NCI-H187 treated with DMSO at 0.1 percent for 48 hours (cell line): ENCODE data around the gene TGIF1.
"Not testable (repeated sequence)": the region's sequence is repeated elsewhere in the genome, so short reads cannot be mapped to it uniquely, and the experiment has no call there.

ENCODE experiments used
- DNase-seq: peaks from one replicate; lab custom pipeline; 2025; lab: John Stamatoyannopoulos, UW

TGIF1 gene

DNA sequence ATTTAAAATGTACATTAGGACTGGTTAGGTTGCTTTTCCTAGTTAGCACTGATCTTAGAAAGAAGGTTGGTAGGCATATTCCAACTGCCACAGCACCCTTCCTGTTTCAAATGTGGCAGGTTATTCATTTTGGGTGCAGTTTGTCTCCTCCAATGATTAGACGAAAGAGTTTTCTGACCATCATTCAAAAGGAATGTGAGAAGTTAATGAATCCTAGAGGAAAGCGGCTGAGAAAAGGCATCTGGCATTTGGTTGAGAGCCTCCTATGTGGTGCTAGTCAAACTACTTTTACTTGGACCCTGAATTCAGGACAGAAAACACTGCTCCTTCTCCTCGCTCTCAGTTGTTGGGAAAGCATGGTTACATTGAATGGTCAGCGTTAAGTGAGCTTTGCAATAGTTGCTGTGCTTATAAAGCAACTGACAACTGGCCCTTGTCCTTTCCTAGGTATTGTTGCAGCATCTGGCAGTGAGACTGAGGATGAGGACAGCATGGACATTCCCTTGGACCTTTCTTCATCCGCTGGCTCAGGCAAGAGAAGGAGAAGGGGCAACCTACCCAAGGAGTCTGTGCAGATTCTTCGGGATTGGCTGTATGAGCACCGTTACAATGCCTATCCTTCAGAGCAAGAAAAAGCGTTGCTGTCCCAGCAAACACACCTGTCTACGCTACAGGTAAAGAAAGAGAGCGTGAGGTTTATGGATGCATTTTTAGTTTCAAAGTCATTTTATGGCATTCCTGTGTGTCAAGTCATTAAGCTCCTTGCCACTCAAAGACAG, 6.1 kb downstream of the TGIF1 start:
- no peak for DNase-seq

- no peak for DNase-seq
Observed at GRCh38 chr18:3456686-3457069, 6.7 kb downstream of the TGIF1 start.

DNA sequence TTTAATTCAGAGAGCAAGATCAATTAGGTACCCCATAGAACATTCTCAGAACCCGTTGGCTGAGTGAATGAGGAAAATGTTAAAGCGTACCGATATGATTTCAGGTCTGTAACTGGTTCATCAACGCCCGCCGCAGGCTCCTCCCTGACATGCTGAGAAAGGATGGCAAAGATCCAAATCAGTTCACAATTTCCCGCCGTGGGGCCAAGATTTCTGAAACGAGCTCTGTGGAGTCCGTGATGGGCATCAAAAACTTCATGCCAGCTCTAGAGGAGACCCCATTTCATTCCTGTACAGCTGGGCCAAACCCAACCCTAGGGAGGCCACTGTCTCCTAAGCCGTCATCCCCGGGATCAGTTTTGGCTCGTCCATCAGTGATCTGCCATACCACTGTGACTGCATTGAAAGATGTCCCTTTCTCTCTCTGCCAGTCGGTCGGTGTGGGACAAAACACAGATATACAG, 7.3 kb downstream of the TGIF1 start:
- DNase-seq: no peak

DNA sequence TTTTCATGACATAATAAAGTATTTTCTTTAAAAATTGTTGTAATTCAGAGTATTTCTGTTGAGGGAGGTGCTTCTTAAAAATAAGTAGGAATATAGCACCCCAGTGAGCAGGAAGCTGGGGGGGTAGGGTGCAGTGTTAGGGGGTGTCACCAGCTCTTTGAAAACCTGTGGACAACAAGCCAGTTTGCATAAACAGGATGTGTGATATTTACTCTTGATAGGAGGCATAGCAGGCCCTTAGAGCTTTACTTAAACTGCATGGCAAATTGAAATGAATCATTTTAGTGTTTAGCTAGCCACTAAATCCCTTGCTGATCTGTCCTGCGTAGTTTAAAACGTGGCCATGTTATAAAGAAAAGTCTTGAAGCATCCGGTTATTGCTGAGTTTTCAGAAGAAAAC, 8.4 kb downstream of the TGIF1 start:
- DNase-seq: no peak

DNA sequence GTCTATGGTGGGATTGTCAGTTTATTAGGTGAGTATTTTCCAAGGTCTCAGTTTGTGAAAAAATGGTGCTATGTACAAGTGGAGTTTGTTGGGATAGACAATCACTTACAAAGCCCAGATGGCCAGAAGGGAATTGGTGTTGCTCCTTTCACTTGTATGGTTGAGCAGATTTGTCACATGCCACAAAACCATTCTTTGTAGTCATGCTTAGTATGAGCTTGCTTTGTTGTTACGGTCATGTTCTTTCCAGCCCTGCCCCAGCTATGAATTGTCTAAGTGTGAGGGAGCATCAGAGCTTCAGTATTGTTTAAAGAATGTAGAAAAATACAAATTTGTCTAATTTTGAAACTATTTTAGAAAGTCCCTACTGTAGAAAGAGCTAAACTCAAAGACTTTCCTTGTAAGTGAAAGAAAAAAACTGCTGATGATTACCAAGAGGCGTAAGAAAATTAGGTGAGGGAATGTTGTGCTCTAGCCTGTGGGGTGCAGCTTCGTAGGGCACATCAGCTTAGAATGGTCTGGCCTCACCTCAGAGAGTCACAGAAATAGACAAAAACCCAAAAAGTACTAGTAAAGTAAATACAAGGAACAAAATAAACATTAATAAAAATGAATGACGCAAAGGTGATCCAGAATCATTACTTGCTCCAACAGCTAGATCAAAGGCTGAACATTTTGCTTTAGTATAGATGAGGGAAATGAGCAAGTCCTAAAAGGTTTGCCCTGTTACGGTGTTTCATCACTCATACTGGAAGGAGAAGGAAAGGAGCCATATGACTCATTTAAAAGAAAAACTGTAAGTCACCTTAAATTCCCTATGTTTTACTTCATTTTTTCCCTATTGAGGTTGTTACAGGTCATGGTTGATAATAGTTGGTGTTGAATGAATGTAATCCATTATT, 9.2 kb downstream of the TGIF1 start:
- no peak for DNase-seq

DNA sequence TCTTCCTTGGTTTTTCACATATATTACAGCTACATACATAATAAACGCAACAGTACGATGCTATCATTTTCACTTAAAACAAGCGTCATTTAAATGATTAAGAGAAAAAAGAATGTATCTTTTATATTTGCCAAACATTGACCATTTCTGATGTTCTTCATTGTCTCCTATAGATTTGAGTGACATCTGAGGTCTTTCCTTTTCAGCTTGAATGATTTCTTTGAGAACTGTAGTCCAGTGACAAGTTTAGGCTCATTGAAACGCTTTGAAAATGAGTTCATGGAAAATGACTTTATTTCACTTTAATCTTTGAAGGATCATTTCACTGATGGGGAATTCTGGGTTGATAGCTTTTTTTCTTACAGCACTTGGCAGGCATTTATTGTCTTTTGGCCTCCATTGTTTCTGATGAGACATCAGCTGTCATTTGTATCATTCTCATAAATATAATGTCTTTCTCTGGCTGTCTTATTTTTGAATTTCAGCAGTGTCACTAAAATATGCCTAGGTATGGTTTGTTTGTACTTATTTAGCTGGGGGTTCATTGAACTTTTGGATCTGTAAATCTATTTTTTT, 10.9 kb downstream of the TGIF1 start:
- DNase-seq: no peak

DNA sequence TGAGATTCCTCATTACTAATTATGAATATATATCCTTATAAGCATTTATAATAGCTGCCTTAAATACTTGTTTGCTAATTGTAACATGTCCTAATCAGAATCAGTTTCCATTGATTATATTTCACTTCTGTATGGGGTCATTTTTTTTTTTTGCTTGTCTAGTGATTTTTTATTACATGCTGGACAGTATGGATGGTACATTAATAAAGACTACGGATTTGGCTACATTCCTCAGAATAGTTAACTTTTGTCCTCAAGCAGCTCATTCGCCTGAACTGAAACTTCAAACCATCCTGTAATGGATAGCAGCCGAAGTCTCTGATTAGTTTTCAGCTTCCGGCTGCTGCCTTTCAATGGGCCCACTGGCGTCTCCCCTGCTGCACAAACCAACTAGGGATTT, 11.7 kb downstream of the TGIF1 start:
- no peak for DNase-seq

DNA sequence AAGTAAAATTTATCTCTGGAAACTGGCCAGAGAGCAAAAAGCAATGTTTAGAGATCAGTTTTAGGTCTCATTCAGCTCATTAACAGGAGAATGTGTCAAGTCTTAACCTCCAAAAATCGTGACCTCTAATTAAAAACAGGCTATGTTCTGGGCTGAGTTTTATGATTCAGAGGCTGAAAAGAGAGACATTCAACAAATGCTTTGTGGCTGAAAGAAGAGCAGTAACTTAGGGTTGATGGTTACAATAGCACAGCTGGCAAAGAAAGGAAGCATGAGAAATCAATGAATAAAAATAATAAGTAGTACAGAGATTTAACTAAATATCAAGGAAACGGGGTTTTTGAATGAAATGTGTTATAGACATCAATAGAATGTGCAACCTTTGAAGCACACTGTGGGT, 13.1 kb downstream of the TGIF1 start:
- no peak for DNase-seq

DNA sequence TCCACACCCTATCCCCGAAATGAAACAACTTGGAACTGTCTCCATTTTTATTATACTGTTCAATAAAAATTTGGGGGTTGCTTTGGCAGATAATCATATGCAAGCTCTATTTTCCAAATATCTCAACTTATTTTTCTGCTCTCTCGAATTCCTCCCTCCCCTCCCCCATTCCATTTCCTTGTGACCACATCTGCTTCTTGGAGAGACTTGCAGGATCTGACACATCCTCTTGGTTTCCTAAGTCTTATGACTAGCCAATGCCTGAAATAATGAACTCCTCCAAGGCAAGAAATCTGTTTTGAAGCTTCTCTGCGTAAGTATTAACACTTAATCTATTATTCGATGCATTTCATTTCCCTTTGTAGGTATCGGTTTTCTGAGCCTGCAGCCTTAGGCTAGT, 16.1 kb downstream of the TGIF1 start:
- no peak for DNase-seq

GRCh38 chr18:3466872-3467271, 16.9 kb downstream of the TGIF1 start:
- no peak for DNase-seq

- DNase-seq: no peak
Observed at GRCh38 chr18:3468066-3468705, 18.2 kb downstream of the TGIF1 start.

- no peak for DNase-seq
Observed at GRCh38 chr18:3468833-3469232, 18.9 kb downstream of the TGIF1 start.

- no peak for DNase-seq
Observed at GRCh38 chr18:3471141-3471648, 21.2 kb downstream of the TGIF1 start.

GRCh38 chr18:3472121-3472520, 22.1 kb downstream of the TGIF1 start:
- DNase-seq: not testable (repeated sequence)

DNA sequence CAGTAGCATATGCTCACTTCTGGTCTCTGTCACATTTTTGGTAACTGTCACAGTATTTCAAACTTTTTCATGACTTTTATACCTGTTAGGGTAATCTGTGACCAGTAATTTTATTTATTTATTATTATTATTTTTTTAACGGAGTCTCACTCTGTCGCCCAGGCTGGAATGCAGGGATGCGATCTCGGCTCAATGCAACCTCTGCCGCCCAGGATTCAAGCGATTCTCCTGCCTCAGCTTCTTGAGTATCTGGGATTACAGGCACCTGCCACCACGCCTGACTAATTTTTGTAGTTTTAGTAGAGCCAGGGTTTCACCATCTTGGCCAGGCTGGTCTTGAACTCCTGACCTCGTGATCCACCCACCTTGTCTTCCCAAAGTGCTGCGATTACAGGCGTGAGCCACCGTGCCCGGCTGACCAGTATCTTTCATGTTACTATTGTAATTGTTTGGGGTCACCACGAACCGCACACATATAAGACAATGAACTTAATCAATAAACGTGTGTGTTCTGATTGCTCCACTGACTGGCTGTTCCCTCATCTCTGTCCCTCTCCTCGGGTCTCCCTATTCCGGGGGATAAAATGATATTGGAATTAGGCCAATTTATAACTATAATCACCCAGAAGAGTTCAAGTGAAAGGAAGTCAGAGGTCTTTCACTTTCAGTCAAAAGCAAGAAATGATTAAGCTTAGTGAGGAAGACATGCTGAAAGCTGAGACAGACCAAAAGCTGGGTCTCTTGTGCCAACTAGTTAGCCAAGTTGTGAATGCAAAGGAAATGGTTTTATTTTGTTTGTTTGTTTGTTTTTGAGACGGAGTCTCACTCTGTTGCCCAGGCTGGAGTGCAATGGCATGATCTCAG, 22.9 kb downstream of the TGIF1 start:
- no peak for DNase-seq

- no peak for DNase-seq
Observed at GRCh38 chr18:3478262-3478978, 28.4 kb downstream of the TGIF1 start.

- DNase-seq: no peak
Observed at GRCh38 chr18:3479978-3480509, 30.1 kb downstream of the TGIF1 start.

- no peak for DNase-seq
Observed at GRCh38 chr18:3480827-3481573, 31.0 kb downstream of the TGIF1 start.

GRCh38 chr18:3481696-3482210, 31.8 kb downstream of the TGIF1 start:
- no peak for DNase-seq
